D341Med (cell line): ENCODE data around the gene GDPD5.
A peak's percentile ranks its signal among the peaks of the same experiment; 100 is the strongest.

Experiments used
- DNase-seq: peaks from one replicate; pipeline ENCODE4 v3.0.0; 2012; ENCODE audit warnings: low spot score

Gene GDPD5

GRCh38 chr11:75557666-75558494, 32.1 kb upstream of the GDPD5 start:
- DNase-seq, result no peak

- no peak for DNase-seq
Measured at GRCh38 chr11:75556275-75556674, 30.5 kb upstream of the GDPD5 start.

GRCh38 chr11:75555079-75555811, 29.5 kb upstream of the GDPD5 start:
- DNase-seq, result no peak

- DNase-seq, result no peak
Measured at GRCh38 chr11:75554258-75555022, 28.7 kb upstream of the GDPD5 start.

GRCh38 chr11:75553889-75554257, 28.1 kb upstream of the GDPD5 start:
- no peak for DNase-seq

- no peak for DNase-seq
Measured at GRCh38 chr11:75553182-75553581, 27.4 kb upstream of the GDPD5 start.

GRCh38 chr11:75549370-75549958, 23.7 kb upstream of the GDPD5 start:
- DNase-seq, result no peak

GRCh38 chr11:75548595-75549272, 23.0 kb upstream of the GDPD5 start:
- no peak for DNase-seq

GRCh38 chr11:75547617-75548058, 21.9 kb upstream of the GDPD5 start:
- DNase-seq, result peak; percentile 82

- no peak for DNase-seq
Measured at GRCh38 chr11:75547177-75547576, 21.4 kb upstream of the GDPD5 start.

- no peak for DNase-seq
Measured at GRCh38 chr11:75543806-75544205, 18.1 kb upstream of the GDPD5 start.

- DNase-seq, result no peak
Measured at GRCh38 chr11:75542088-75542438, 16.3 kb upstream of the GDPD5 start.

- DNase-seq, result no peak
Measured at GRCh38 chr11:75541193-75542087, 15.7 kb upstream of the GDPD5 start.

GRCh38 chr11:75539459-75540334, 14.0 kb upstream of the GDPD5 start:
- DNase-seq, result no peak

GRCh38 chr11:75538150-75538942, 12.6 kb upstream of the GDPD5 start:
- no peak for DNase-seq

- no peak for DNase-seq
Measured at GRCh38 chr11:75537740-75538139, 12.0 kb upstream of the GDPD5 start.

GRCh38 chr11:75536786-75537641, 11.3 kb upstream of the GDPD5 start:
- no peak for DNase-seq

- DNase-seq, result no peak
Measured at GRCh38 chr11:75535071-75535470, 9.3 kb upstream of the GDPD5 start.
